GM12878 (cell line): ENCODE data around the gene DCC. TPM values are rescaled to one million over a fixed set of nuclear protein-coding genes. Genes with fewer than 3 reads are reported as not detected.

ENCODE experiments used
- ATAC-seq: fragments of 200-7000 bp; cut with Tn5 transposase; 3 replicates; pipeline ENCODE4 v1.9.1; 2020; ENCODE audit warnings: mild to moderate bottlenecking, moderate library complexity
- BruUV-seq: library from RNA; stranded (reverse); fragments of 400-500 nt; replicated peaks from 2 replicates; lab custom pipeline; 2021; lab: Mats Ljungman, UMichigan
- CTCF ChIA-PET: fragments of 300-600 bp; sonication (Branson Sonifier 250); formaldehyde crosslinking; extraction: SDS; loops from one replicate; lab custom pipeline; 2021; ENCODE audit warnings: inconsistent platforms; lab: Yijun Ruan, JAX
- POLR2A ChIA-PET: fragments of 350-600 bp; formaldehyde crosslinking; extraction: SDS; loops from one replicate; lab custom pipeline; 2021; ENCODE audit warnings: inconsistent platforms; lab: Charles Lee
- RAD21 ChIA-PET: fragments of 300-600 bp; sonication (Branson Sonifier 250); formaldehyde crosslinking; loops from one replicate; lab custom pipeline; 2023; ENCODE audit warnings: antibody characterized with exemption; ENCODE audit not compliant: unreplicated experiment; lab: Charles Lee
- SMC1A ChIA-PET: fragments of 300-600 bp; sonication (Branson Sonifier 250); formaldehyde crosslinking; loops from one replicate; lab custom pipeline; 2023; ENCODE audit not compliant: unreplicated experiment, uncharacterized antibody; lab: Charles Lee
- DNase-seq: peaks from one replicate; pipeline ENCODE4 v3.0.0-alpha.2; 2011; ENCODE audit warnings: low read depth, low spot score
- FAIRE-seq: peaks from 3 replicates; lab custom pipeline; 2011; peaks lifted over from hg19 to GRCh38; lab: Jason Lieb, UNC
- H2AFZ ChIP-seq: 2 replicates; pipeline ENCODE4 v1.6.0; 2011; ENCODE audit warnings: low read depth, low read length, control low read depth; ENCODE audit not compliant: control insufficient read depth
- H3K27ac ChIP-seq: 2 replicates; pipeline ENCODE4 v1.5.1; 2011; ENCODE audit warnings: control low read depth; ENCODE audit not compliant: control insufficient read depth, insufficient read depth
- H3K27me3 ChIP-seq, 2 experiments: replicated peaks in 1 of 2; 2 replicates each; pipeline versions ENCODE4 v1.6.0 to v1.6.1; 2011; ENCODE audit warnings: low read length in 1 of 2; ENCODE audit not compliant: control insufficient read depth in 2 of 2, insufficient read depth in 2 of 2
- H3K36me3 ChIP-seq, 2 experiments: 2 replicates each; pipeline ENCODE4 v1.5.1; 2011; ENCODE audit warnings: low read length in 1 of 2; ENCODE audit not compliant: control insufficient read depth in 2 of 2, insufficient read depth in 2 of 2
- H3K4me1 ChIP-seq: 2 replicates; pipeline ENCODE4 v1.6.1; 2011; ENCODE audit warnings: mild to moderate bottlenecking, low read length, moderate library complexity, mixed read lengths; ENCODE audit not compliant: control insufficient read depth, insufficient read depth
- H3K4me2 ChIP-seq: 2 replicates; pipeline ENCODE4 v1.6.0; 2011; ENCODE audit warnings: control low read depth; ENCODE audit not compliant: control insufficient read depth, insufficient read depth
- H3K4me3 ChIP-seq: fragments of 200-600 bp; sonication (generic); 2 replicates; pipeline ENCODE4 v1.5.1; 2016
- H3K79me2 ChIP-seq: 2 replicates; pipeline ENCODE4 v1.6.0; 2011; ENCODE audit warnings: low read length; ENCODE audit not compliant: control insufficient read depth, insufficient read depth
- H3K9ac ChIP-seq: 2 replicates; pipeline ENCODE4 v1.8.0; 2011; ENCODE audit warnings: low read length, control low read depth, mixed read lengths; ENCODE audit not compliant: control insufficient read depth, insufficient read depth
- H3K9me3 ChIP-seq: replicated peaks from 3 replicates; pipeline ENCODE4 v1.5.1; 2011; ENCODE audit warnings: mild to moderate bottlenecking, low read length; ENCODE audit not compliant: control insufficient read depth, insufficient read depth
- H4K20me1 ChIP-seq: 2 replicates; pipeline ENCODE4 v1.6.0; 2011; ENCODE audit not compliant: control insufficient read depth, insufficient read depth
- EP300 ChIP-seq, 2 experiments: fragments of 150-350 bp in 1 of 2; IDR thresholded peaks; 2 replicates each; pipeline ENCODE4 v1.6.1; 2011 to 2012; ENCODE audit warnings: low read depth in 2 of 2, low read length in 2 of 2, borderline replicate concordance in 1 of 2, improper control_type of control experiment in 1 of 2, inconsistent platforms in 1 of 2; ENCODE audit not compliant: control insufficient read depth in 1 of 2
- IRF4 ChIP-seq: IDR thresholded peaks from 2 replicates; pipeline ENCODE4 v1.6.1; 2011; ENCODE audit warnings: low read depth, low read length
- MEF2B ChIP-seq: fragments of 450-650 bp; IDR thresholded peaks from 2 replicates; pipeline ENCODE4 v1.6.1; 2018; ENCODE audit warnings: mild to moderate bottlenecking, moderate library complexity; ENCODE audit not compliant: partially characterized antibody, poor library complexity, severe bottlenecking
- MLLT1 ChIP-seq: fragments of 450-650 bp; IDR thresholded peaks from 2 replicates; pipeline ENCODE4 v1.6.1; 2016; ENCODE audit warnings: mild to moderate bottlenecking
- MYB ChIP-seq: fragments of 150-350 bp; IDR thresholded peaks from 2 replicates; pipeline ENCODE4 v1.6.1; 2014; ENCODE audit warnings: mild to moderate bottlenecking, low read depth, low read length, borderline replicate concordance
- PAX5 ChIP-seq: IDR thresholded peaks from 2 replicates; pipeline ENCODE4 v1.6.1; 2011; ENCODE audit warnings: low read depth, low read length, borderline replicate concordance
- POLR2AphosphoS2 ChIP-seq: IDR thresholded peaks from 2 replicates; pipeline ENCODE4 v1.6.1; 2011; ENCODE audit warnings: low read depth, mild to moderate bottlenecking, low read length, improper control_type of control experiment, moderate library complexity
- RELA ChIP-seq: fragments of 450-650 bp; IDR thresholded peaks from 2 replicates; pipeline ENCODE4 v1.8.0; 2014; ENCODE audit warnings: borderline replicate concordance; ENCODE audit not compliant: partially characterized antibody
- RUNX3 ChIP-seq: IDR thresholded peaks from 2 replicates; pipeline ENCODE4 v1.6.1; 2012; ENCODE audit warnings: low read length, inconsistent platforms
- SREBF1 ChIP-seq: IDR thresholded peaks from 2 replicates; pipeline ENCODE4 v1.6.1; 2012; ENCODE audit warnings: mild to moderate bottlenecking, low read length
- SRF ChIP-seq, 2 experiments: IDR thresholded peaks; 2 replicates each; pipeline ENCODE4 v1.6.1; 2011; ENCODE audit warnings: low read depth in 2 of 2, low read length in 2 of 2, mild to moderate bottlenecking in 1 of 2, moderate library complexity in 1 of 2
- USF2 ChIP-seq: IDR thresholded peaks from 2 replicates; pipeline ENCODE4 v1.6.1; 2011; ENCODE audit warnings: low read depth, low read length, improper control_type of control experiment, borderline replicate concordance
- ZBTB4 ChIP-seq: fragments of 450-650 bp; formaldehyde crosslinking; IDR thresholded peaks from 2 replicates; pipeline ENCODE4 v1.4.0; 2022; ENCODE audit warnings: mild to moderate bottlenecking, moderate library complexity
- WGBS: methylation state at CpG from one replicate; pipeline ENCODE4 v1.1.6; 2016; ENCODE audit warnings: low lambda C conversion rate; ENCODE audit not compliant: insufficient replicate concordance, insufficient coverage; ENCODE audit errors: missing lambda C conversion rate; 5-methylcytosine and 5-hydroxymethylcytosine counted together
- in situ Hi-C: fragments of 300-500 bp; cut with MboI; formaldehyde crosslinking; loops from 9 replicates; pipeline ENCODE4 v1.14.3; 2018; ENCODE audit warnings: mixed read lengths
- intact Hi-C: fragments of 100-400 bp; cut with micrococcal nuclease; formaldehyde crosslinking; loops from one replicate; pipeline ENCODE4 v1.14.2; 2022; ENCODE audit not compliant: unreplicated experiment
- polyA plus RNA-seq, 11 experiments: library from polyadenylated mRNA; depleted of rRNA in 4 of 11; unstranded in 6 of 11; stranded (reverse) in 5 of 11; fragments of >200 nt; fragmentation: Nextera tagmentation in 4 of 11; fragmentation: Illumina TruSeq in 1 of 11; extraction: Ambion mirVana in 4 of 11; extraction: Trizol in 1 of 11; gene quantifications; 1 replicate in 1 of 11; 2 replicates in 10 of 11; pipeline versions ENCODE4 v1.2.1 to v1.2.3, GENCODE V29; 2011 to 2016; ENCODE audit warnings: inconsistent platforms in 2 of 11, missing spikeins in 2 of 11, low read depth in 1 of 11
- total RNA-seq, 4 experiments: library from RNA; depleted of rRNA in 3 of 4; stranded (reverse); fragments of >200 nt in 3 of 4; fragmentation: Illumina TruSeq in 1 of 4; extraction: Trizol in 1 of 4; gene quantifications; 2 replicates each; pipeline versions ENCODE4 v1.2.1 to v1.2.3, GENCODE V29; 2013 to 2021

DCC gene
- total and polyA plus RNA-seq, 10 of the 15 experiments (the other 5 are each of a cell fraction or from before 2014, with no cell fraction given), result 0.01 TPM; not detected in 9

- DNase-seq (no peak), FAIRE-seq (no peak), ATAC-seq (no peak)
- SMC1A ChIA-PET, result no interaction called here
- H4K20me1 ChIP-seq, result no peaks in the 10 kb centered on the region
- in situ Hi-C loops (no loop called here), intact Hi-C loops (no loop called here)
- no peaks in the 10 kb centered on the region for H3K27me3 ChIP-seq
- no peak overlapping the region for H3K4me3 ChIP-seq
- BruUV-seq, result no TSS peak
- no peaks in the 10 kb centered on the region for H3K4me1 ChIP-seq
- POLR2A ChIA-PET, result no interaction called here
- CTCF ChIA-PET, result no interaction called here
- RAD21 ChIA-PET, result no interaction called here
- no peak for TF ChIP-seq POLR2AphosphoS2
- no peak for TF ChIP-seq MEF2B
- no peak for TF ChIP-seq SREBF1
- TF ChIP-seq PAX5, result no peak
- no peak for TF ChIP-seq RUNX3
- no peak for TF ChIP-seq IRF4
- no peak for TF ChIP-seq MYB
- no peak for TF ChIP-seq USF2
- TF ChIP-seq SRF (IDR thresholded peaks at IDR 0.05; ENCODE audit: low read depth in 2 of 2, low read length in 2 of 2), result no peak
- no peak for TF ChIP-seq RELA
- TF ChIP-seq ZBTB4 (CRISPR knock-in tag), result no peak
- TF ChIP-seq MLLT1, result no peak
- no peak for TF ChIP-seq EP300 (IDR thresholded peaks at IDR 0.05; ENCODE audit: borderline replicate concordance in 1 of 2, control insufficient read depth in 1 of 2, low read depth in 2 of 2, low read length in 2 of 2)
- no peaks in the 10 kb centered on the region for H3K9me3 ChIP-seq
- no peak overlapping the region for H3K4me2 ChIP-seq
- H3K79me2 ChIP-seq, result no peaks in the 10 kb centered on the region
- H3K9ac ChIP-seq, result no peak overlapping the region
- WGBS, result 7% methylated on average over 3 of the region's 3 CpGs
- H2AFZ ChIP-seq, result no peak overlapping the region
- no peaks in the 10 kb centered on the region for H3K36me3 ChIP-seq
- H3K27ac ChIP-seq, result no peak overlapping the region
These were observed 777.9 kb downstream of the DCC start for GRCh38 chr18:53117851-53118250.
